Activated T-cell treated with anti-CD3 and anti-CD28 coated beads, Interleukin-2, amount 50 U/mL, for 72 hours (primary cell): ENCODE measurements around the gene CNOT6L. TPM values are rescaled to one million over a fixed set of nuclear protein-coding genes. Genes with fewer than 3 reads are reported as not detected.
"Not testable (repeated sequence)": the region's sequence is repeated elsewhere in the genome, so short reads cannot be mapped to it uniquely, and the experiment has no call there.

Source experiments
- ATAC-seq, 2 donors: fragments of 150-1000 bp; cut with Tn5 transposase; replicated peaks in 1 of 2; 2 replicates each; pipeline ENCODE4 v1.10.0; 2021; ENCODE audit warnings: moderate library complexity in 2 of 2, mild to moderate bottlenecking in 1 of 2
- DNase-seq, 2 donors: peaks; one replicate each; pipeline ENCODE4 v3.0.0; 2021 to 2022; ENCODE audit warnings: mixed read lengths in 1 of 2
- H3K27ac Mint-ChIP-seq: one replicate; pipeline ENCODE4 v1.8.0; 2022; ENCODE audit warnings: mild to moderate bottlenecking, moderate library complexity, mixed read lengths
- H3K27me3 Mint-ChIP-seq: one replicate; pipeline ENCODE4 v1.8.0; 2022; ENCODE audit warnings: low read depth, mixed read lengths
- H3K36me3 Mint-ChIP-seq, 2 donors: one replicate each; pipeline ENCODE4 v1.8.0; 2022; ENCODE audit warnings: mixed read lengths in 2 of 2, mild to moderate bottlenecking in 1 of 2; ENCODE audit not compliant: insufficient read depth in 2 of 2
- H3K4me1 Mint-ChIP-seq: one replicate; pipeline ENCODE4 v1.8.0; 2022; ENCODE audit warnings: low read depth, mixed read lengths
- H3K4me3 Mint-ChIP-seq, 2 donors: one replicate each; pipeline ENCODE4 v1.8.0; 2022; ENCODE audit warnings: mild to moderate bottlenecking in 2 of 2, mixed read lengths in 2 of 2, moderate library complexity in 2 of 2
- H3K9me3 Mint-ChIP-seq, 2 donors: one replicate each; pipeline ENCODE4 v1.8.0; 2022; ENCODE audit warnings: mixed read lengths in 2 of 2
- total RNA-seq, 2 donors: library from RNA; stranded (reverse); gene quantifications; one replicate each; pipeline ENCODE4 v1.2.3, GENCODE V29; 2022

CNOT6L gene
- total RNA-seq, 2 donors from 2014 or later, result 209 to 223 TPM

- ATAC-seq (no peak), DNase-seq (no peak)
- no peaks in the 10 kb centered on the region for H3K9me3 Mint-ChIP-seq
- no peaks in the 10 kb centered on the region for H3K27me3 Mint-ChIP-seq
- H3K36me3 Mint-ChIP-seq, result peaks cover 3 to 9% of the 10 kb centered on the region in 2 donors
- H3K27ac Mint-ChIP-seq, result no peak overlapping the region
- peaks cover 72% of the 10 kb centered on the region for H3K4me1 Mint-ChIP-seq
- H3K4me3 Mint-ChIP-seq, result no peak overlapping the region
Observed at GRCh38 chr4:77788990-77789389, 30.2 kb downstream of the CNOT6L start.

GRCh38 chr4:77787969-77788368 is 31.2 kb downstream of the CNOT6L start:
- no peak overlapping the region for H3K27ac Mint-ChIP-seq
- H3K27me3 Mint-ChIP-seq, result no peaks in the 10 kb centered on the region
- H3K4me3 Mint-ChIP-seq, result no peak overlapping the region
- DNase-seq (no peak), ATAC-seq (no peak)
- peaks cover 73% of the 10 kb centered on the region for H3K4me1 Mint-ChIP-seq
- H3K36me3 Mint-ChIP-seq, result peaks cover 3 to 7% of the 10 kb centered on the region in 2 donors
- no peaks in the 10 kb centered on the region for H3K9me3 Mint-ChIP-seq

- H3K9me3 Mint-ChIP-seq, result no peaks in the 10 kb centered on the region
- peaks cover 3 to 7% of the 10 kb centered on the region in 2 donors for H3K36me3 Mint-ChIP-seq
- no peaks in the 10 kb centered on the region for H3K27me3 Mint-ChIP-seq
- peak overlapping the region; percentile 29 to 50 for H3K4me3 Mint-ChIP-seq
- H3K27ac Mint-ChIP-seq, result peak overlapping the region; percentile 95
- DNase-seq (no peak), ATAC-seq (no peak)
- peaks cover 78% of the 10 kb centered on the region for H3K4me1 Mint-ChIP-seq
Observed at GRCh38 chr4:77785669-77786068, 33.5 kb downstream of the CNOT6L start.

- H3K4me3 Mint-ChIP-seq, result peak overlapping the region in 1 of 2 donors; percentile 25
- H3K27ac Mint-ChIP-seq, result no peak overlapping the region
- H3K36me3 Mint-ChIP-seq, result peaks cover 3 to 5% of the 10 kb centered on the region in 2 donors
- no peak for DNase-seq
- peaks cover 66% of the 10 kb centered on the region for H3K4me1 Mint-ChIP-seq
- no peak for ATAC-seq
- H3K9me3 Mint-ChIP-seq, result no peaks in the 10 kb centered on the region
- H3K27me3 Mint-ChIP-seq, result no peaks in the 10 kb centered on the region
Observed at GRCh38 chr4:77783895-77784294, 35.3 kb downstream of the CNOT6L start.

GRCh38 chr4:77782102-77782835 is 36.9 kb downstream of the CNOT6L start:
- peaks cover 3 to 5% of the 10 kb centered on the region in 2 donors for H3K36me3 Mint-ChIP-seq
- peaks cover 64% of the 10 kb centered on the region for H3K4me1 Mint-ChIP-seq
- no peak for ATAC-seq
- no peaks in the 10 kb centered on the region for H3K9me3 Mint-ChIP-seq
- H3K4me3 Mint-ChIP-seq, result no peak overlapping the region
- H3K27ac Mint-ChIP-seq, result peak overlapping the region; percentile 38
- no peak for DNase-seq
- H3K27me3 Mint-ChIP-seq, result no peaks in the 10 kb centered on the region

- Mint-ChIP-seq H3K27ac (peak overlapping the region; percentile 50), H3K4me1 (peaks cover 72% of the 10 kb centered on the region), H3K36me3 (peaks cover 3 to 11% of the 10 kb centered on the region in 2 donors)
- H3K4me3 Mint-ChIP-seq, ATAC-seq, H3K9me3 Mint-ChIP-seq, H3K27me3 Mint-ChIP-seq, DNase-seq: not testable (repeated sequence)
Observed at GRCh38 chr4:77780762-77781161, 38.4 kb downstream of the CNOT6L start.

- peak overlapping the region; percentile 68 for H3K27ac Mint-ChIP-seq
- DNase-seq, result no peak
- H3K9me3 Mint-ChIP-seq, result no peaks in the 10 kb centered on the region
- H3K27me3 Mint-ChIP-seq, result no peaks in the 10 kb centered on the region
- ATAC-seq, result peak; percentile 44 to 80
- peaks cover 2 to 23% of the 10 kb centered on the region in 2 donors for H3K36me3 Mint-ChIP-seq
- H3K4me1 Mint-ChIP-seq, result peaks cover 38% of the 10 kb centered on the region
- peak overlapping the region in 1 of 2 donors; percentile 32 for H3K4me3 Mint-ChIP-seq
Observed at GRCh38 chr4:77777135-77777807, 41.9 kb downstream of the CNOT6L start.

- DNase-seq (no peak), ATAC-seq (no peak)
- Mint-ChIP-seq H3K36me3 (peaks cover 2 to 26% of the 10 kb centered on the region in 2 donors), H3K27me3 (no peaks in the 10 kb centered on the region), H3K4me1 (peaks cover 30% of the 10 kb centered on the region), H3K4me3 (no peak overlapping the region), H3K27ac (peak overlapping the region; percentile 68), H3K9me3 (no peaks in the 10 kb centered on the region)
Observed at GRCh38 chr4:77776182-77777134, 42.7 kb downstream of the CNOT6L start.

- Mint-ChIP-seq H3K27ac (no peak overlapping the region), H3K4me3 (no peak overlapping the region), H3K4me1 (peaks cover 28% of the 10 kb centered on the region), H3K9me3 (peaks cover 0 to 1% of the 10 kb centered on the region in 2 donors), H3K27me3 (no peaks in the 10 kb centered on the region), H3K36me3 (peaks cover 2 to 47% of the 10 kb centered on the region in 2 donors)
- no peak for ATAC-seq
- no peak for DNase-seq
Observed at GRCh38 chr4:77773101-77773500, 46.1 kb downstream of the CNOT6L start.

GRCh38 chr4:77771566-77771965 is 47.6 kb downstream of the CNOT6L start:
- Mint-ChIP-seq H3K36me3 (peaks cover 2 to 51% of the 10 kb centered on the region in 2 donors), H3K27ac (no peak overlapping the region), H3K4me3 (no peak overlapping the region), H3K27me3 (no peaks in the 10 kb centered on the region), H3K4me1 (peaks cover 28% of the 10 kb centered on the region), H3K9me3 (peaks cover 0 to 1% of the 10 kb centered on the region in 2 donors)
- ATAC-seq, result no peak
- DNase-seq, result no peak

- peaks cover 24% of the 10 kb centered on the region for H3K4me1 Mint-ChIP-seq
- H3K27ac Mint-ChIP-seq, result peak overlapping the region; percentile 50
- H3K9me3 Mint-ChIP-seq, result peaks cover 5 to 15% of the 10 kb centered on the region in 2 donors
- peaks cover 20 to 61% of the 10 kb centered on the region in 2 donors for H3K36me3 Mint-ChIP-seq
- H3K27me3 Mint-ChIP-seq, result no peaks in the 10 kb centered on the region
- ATAC-seq, result peak in 1 of 2 donors; percentile 43
- H3K4me3 Mint-ChIP-seq, result no peak overlapping the region
- no peak for DNase-seq
Observed at GRCh38 chr4:77765720-77766119, 53.4 kb downstream of the CNOT6L start.

GRCh38 chr4:77762531-77762930 is 56.6 kb downstream of the CNOT6L start:
- no peak overlapping the region for H3K4me3 Mint-ChIP-seq
- ATAC-seq (no peak), DNase-seq (no peak)
- H3K27ac Mint-ChIP-seq, result no peak overlapping the region
- H3K4me1 Mint-ChIP-seq, result peaks cover 40% of the 10 kb centered on the region
- H3K9me3 Mint-ChIP-seq, result peaks cover 7 to 16% of the 10 kb centered on the region in 2 donors
- H3K27me3 Mint-ChIP-seq, result no peaks in the 10 kb centered on the region
- peaks cover 31 to 75% of the 10 kb centered on the region in 2 donors for H3K36me3 Mint-ChIP-seq
